Daoy (cell line): ENCODE measurements around the gene LOXL1. TPM values are rescaled to one million over a fixed set of nuclear protein-coding genes. Genes with fewer than 3 reads are reported as not detected.

Experiments used
- DNase-seq: peaks from one replicate; pipeline ENCODE4 v3.0.0-alpha.2; 2015; ENCODE audit warnings: low read depth
- total RNA-seq: library from RNA; depleted of rRNA; stranded (reverse); fragments of >200 nt; shearing (Covaris generic); gene quantifications from 2 replicates; pipeline ENCODE4 v1.2.3, GENCODE V29; 2014

Gene LOXL1
- total RNA-seq, 1 experiment from 2014 or later: 125 TPM

- no peak for DNase-seq
These were observed 26.8 kb upstream of the LOXL1 start for GRCh38 chr15:73899197-73900094.

GRCh38 chr15:73900095-73900712 is 26.1 kb upstream of the LOXL1 start:
- peak; percentile 80 for DNase-seq

DNA sequence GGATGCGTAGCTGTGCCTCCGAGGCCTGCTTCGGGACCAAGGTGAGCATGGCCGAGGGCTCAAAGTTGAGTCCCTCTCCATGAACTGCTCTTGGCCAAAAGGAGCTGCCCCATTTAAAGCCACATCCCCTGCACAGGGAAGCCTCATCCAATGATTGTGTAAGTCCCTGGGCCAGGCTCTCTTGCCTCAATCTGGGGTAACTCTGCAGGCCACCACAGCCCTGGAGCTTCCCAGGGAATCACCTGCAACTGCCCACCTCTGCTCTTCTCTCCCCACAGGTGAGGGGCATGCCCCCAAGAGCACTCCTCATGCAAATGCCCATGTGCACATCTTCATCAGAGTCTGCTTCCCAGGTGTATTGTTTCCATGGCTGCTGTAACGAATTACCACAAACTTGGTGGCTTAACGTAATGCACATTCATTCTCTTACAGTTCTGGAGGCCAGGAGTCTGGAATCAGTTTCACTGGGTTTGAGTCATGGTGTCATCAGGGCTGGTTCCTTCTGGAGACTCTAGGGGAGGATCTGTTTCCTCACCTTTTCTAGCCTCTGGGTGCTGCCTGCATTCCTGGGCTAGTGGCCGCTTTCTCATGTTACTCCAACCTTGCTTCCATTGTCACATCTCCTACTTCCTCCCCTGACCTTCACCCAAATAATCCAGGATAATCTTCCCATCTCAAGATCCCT is 25.0 kb upstream of the LOXL1 start:
- DNase-seq: no peak

DNA sequence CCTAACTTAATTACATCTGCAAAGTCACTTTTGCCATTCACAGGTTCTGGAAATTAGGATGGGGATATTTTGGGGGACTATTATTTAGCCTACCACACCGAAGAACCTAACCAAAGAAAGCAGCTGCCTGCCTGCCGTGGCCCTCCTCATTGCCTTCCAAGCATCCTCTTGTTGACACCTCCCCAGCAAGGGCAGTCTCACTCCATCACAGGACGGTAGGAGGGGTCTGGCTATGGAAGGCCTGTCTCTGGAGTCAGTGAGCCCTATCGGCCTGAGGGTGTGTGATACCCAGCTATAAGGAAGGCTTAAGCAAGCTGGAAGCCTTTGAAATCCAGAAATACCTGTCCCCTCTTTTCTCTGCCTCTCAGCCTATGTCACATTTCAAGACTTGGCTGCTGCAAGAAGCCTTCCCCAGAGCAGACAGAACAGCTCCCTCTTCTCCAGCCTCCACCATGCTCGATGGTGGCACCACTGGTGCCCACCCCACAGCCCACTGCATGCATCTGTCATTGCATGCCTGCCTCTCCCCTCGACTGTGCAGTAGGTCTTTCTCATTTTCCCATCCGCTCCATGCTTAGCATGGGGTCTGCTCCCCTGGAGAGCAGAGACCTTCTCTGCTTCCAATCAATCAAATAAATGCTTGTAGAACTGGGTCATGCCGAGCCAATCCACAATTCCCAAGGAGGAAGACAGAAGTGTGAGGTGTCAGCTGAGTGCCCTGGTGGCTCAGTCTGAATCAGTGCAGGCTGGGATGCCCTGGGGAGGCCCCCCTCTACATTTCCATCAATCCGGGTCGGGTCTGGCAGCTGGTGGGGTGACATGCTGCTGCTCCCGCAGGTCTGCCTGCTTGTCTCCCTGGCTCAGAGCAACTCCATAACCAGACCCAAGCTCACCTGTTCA is 23.9 kb upstream of the LOXL1 start:
- DNase-seq: no peak

DNA sequence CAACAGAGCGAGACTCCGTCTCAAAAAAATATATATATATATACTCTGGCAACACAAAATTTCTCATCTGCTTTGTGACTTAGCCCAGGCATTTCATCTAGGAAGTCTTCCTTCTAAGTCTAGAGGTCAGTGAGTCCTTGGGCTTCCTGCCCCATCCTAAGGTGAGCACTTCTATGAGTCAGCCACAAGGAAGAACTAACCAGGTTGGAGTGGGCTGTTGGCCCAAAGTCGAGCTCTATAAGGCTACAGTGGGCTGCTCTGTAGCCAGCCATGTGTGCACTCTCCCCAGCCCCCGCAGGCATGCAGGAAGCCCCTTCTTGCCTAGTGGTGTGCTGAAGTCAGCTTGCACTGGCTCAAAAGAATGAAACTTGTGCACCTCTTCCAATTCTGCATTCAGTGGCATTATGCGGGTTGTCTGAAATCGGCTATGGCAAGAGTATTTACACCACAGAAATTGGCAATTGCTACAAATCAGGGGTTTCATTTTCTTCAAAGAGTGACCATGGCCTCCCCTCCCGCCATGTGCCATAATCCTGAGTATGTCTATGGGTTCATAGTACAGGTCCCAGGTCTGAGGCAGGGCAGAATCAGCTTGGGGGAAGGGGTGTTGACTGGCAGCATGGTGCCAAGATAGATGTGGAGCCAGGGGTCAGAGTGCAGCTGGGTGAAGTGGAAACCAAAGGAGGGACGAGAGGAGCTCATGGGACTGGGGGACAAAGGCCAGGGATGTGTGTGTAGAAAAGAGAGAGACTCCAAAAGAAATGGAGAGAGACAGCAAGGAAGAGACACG is 22.0 kb upstream of the LOXL1 start:
- DNase-seq: no peak

GRCh38 chr15:73905225-73905827 is 20.9 kb upstream of the LOXL1 start:
- no peak for DNase-seq

DNA sequence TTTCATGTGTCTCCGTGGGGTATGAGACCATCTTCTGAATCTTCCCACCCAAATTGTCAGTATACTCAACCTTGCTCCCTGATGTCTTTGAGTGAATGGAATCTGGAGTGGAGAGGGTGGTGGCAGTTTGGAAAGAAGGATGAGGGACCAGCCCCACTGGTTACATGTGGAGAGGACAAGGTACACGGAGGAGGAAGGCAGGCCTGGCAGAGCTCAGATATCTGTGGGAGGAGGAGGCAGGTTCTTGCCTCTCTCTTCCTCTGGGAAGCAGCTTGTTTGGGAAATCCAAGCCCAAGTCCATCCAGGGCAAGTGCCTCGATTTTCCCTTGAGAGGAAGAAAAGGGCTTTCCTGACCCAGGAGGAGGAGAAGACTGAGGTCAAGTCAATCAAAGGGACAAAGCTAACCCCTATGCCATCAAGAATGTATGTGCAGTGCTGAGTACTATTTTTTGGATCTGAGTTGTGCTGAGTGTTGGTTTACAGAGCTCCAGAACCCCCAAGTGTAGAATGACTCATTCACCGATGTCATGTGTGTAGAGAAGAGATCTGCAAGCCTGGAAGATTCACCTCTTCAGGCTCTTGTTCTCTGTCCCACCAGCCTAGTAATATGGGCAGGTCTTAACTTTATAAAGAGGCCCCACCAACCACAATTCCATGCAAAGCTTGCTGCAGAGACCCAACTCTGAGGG is 19.8 kb upstream of the LOXL1 start:
- DNase-seq: no peak

DNA sequence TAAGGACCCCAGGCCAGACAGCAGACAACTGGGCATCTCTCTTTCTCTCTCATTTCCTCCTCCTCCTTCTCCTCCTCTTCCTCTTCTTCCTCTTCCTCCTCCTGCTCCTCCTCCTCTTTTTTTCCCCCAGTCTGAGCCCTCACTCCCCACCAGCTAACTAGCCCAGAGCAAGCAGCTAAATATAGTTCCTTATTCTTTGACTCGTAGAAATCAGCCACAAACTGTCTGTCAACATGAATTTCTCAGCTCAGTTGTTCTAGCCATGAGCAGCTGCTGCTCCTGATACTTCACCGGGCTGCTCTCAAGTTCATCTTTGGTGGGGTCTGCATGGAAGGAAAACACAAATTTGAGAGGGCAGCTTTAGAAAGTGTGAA is 19.2 kb upstream of the LOXL1 start:
- no peak for DNase-seq

- peak; percentile 81 for DNase-seq
These were observed 18.0 kb upstream of the LOXL1 start for GRCh38 chr15:73908030-73908821.

- no peak for DNase-seq
These were observed 17.5 kb upstream of the LOXL1 start for GRCh38 chr15:73908822-73909122.

DNA sequence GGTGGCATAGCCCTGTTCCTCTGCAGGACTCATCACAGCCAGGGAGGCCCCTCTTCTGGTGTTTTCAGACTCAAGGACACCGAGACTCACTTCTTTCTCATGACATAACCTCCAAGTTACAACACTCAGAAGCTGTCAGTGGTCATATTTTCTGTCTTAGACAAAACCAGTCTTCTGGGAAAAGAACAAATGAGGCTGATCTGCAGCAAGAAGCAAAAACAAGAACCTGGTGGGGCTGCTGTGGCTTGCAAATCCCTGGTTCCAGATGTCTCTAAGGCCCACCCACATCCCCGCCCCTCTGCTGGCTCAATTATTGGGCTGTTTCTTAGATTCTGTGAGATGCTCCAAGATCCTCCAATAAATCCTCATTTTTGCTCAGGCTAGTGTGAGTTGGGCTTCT is 16.6 kb upstream of the LOXL1 start:
- DNase-seq: no peak

DNA sequence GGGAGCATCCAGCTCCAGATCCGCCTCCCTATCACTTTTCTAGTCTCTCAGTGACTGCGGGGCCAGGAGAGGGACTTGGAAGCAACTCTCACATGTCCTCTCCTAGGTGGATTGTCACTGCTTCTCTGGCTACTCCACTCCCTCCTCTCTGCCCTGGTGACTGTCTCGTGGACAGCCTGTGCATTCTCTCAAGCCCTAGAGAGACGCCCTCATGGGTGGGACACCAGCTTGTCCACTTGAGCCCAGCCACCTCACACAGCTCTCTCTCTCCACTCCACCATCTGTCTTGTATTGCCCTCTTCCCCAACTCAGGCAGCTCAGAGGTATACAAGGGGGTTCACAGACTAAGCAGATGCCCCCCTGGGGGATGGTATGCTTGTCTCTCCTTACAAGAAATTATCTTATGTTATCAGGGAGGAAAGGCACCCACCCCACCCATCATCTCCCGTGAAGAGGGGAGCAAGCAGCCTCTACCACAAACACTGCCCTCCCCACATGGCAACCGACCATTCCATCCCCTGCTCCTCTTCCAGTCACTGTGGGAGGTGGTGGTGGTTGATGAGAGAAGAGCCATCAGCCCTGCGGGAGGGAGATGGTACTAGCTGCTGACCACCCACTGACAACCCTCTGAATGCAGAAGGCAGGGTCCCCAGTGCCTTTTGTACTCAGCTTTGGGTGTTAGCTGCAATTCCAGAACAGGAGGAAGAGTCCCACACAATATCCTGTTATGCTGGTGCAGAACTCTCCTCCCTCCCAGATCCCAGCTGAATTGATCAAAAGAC is 15.5 kb upstream of the LOXL1 start:
- DNase-seq: no peak

DNA sequence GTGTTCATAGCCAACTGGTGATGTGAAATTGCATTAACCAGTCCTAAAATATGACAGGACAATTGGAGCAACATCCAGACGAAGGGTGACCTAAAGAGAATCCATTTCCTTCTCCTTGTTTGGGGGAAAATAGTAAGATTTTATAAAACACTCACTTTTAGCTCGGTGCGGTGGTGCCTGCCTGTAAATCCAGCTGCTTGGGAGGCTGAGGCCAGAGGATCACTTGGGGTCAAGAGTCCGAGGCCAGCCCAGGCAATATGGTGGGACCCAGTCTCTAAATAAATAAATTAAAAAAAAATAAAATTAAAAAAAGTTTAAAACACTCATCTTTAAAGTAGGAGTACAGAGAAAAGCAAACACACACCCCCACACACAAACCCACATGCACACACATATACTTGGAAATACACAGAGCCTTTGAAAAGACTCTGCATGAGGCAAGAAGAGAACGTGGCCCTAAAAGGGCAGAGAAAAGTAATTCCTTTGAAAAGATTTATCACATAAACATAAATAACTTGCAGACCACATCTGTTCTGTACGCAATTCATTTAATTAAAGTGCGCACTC is 14.1 kb upstream of the LOXL1 start:
- DNase-seq: no peak

- no peak for DNase-seq
These were observed 12.1 kb upstream of the LOXL1 start for GRCh38 chr15:73914145-73914544.

- no peak for DNase-seq
These were observed 11.2 kb upstream of the LOXL1 start for GRCh38 chr15:73915082-73915481.

- DNase-seq: no peak
These were observed 7.5 kb upstream of the LOXL1 start for GRCh38 chr15:73918784-73919183.

DNA sequence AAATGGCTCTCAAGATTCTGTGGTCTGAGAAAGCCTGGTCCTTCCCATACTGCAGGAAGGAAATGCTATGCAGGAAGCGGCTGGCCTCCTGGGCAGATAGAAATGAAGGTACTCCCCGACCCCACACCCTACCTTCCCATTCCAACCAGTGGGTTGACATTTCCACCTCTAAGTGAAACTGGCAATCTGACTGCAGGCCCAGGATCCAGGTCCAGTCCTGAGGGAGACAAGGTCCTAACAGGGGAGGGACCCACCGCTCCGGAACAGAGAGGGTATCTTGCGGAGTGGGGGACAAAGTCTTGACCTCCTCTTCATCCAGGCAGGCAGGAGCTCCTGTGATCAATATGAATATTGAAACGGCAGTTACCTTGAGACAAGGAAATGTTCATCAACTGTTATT is 6.6 kb upstream of the LOXL1 start:
- no peak for DNase-seq

- no peak for DNase-seq
These were observed 4.9 kb upstream of the LOXL1 start for GRCh38 chr15:73921254-73921925.
